ENCODE measurements around the gene IKZF2.

Gene IKZF2

GRCh38 chr2:213151437-213152064, at the start of gene IKZF2:
Gene IKZF2, minus strand, starts transcription at chr2:213151612. Its CDS starts 2,983 bp downstream, at chr2:213148629.
- DNase-seq: peak; percentile 95

GRCh38 chr2:213199871-213200270, 48.5 kb upstream of the IKZF2 start:
- no peak for DNase-seq

DNA sequence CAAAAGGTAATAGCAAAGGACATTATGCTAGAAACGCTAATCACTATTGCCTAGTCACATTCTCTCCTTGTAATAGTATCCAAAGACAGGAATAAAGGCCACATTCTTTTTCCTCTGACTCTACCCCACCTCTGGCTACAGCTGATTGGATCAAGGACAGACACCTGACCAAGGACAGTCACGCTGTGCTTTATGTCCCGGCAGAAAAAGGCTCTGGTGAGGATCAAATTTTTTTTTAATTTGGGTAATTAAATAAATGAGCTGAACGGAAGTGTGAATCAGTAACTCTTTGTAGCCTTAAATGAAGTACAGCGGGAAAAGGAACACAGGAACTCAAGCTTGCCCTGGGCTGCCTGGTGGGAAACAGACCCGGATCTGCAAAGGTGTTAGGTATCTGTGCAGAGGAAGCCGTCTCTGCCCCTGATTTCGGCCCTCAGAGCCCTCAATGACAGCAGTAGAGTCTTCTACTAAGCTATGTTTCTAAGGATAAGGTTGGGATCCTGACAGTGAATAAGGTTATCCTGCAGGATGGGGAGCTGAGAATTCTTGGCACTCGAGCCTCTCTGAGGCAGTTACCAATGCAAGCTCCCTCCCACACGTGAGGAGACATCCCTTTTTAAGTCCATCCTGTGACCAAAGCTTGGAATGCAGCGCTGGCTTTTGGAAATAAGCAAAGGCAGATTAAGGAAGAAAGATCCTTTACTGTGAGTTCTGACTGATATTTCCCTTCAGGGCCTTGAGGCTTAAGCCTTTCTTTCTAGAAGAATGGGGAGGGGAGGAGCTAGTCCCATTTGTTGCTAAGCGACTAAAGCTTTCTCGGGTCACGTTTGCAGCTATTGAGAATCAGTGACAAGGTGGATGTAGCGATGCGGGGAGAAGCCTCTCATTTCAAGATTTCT, 37.8 kb upstream of the IKZF2 start:
- DNase-seq: peak; percentile 79

GRCh38 chr2:213188533-213188867, 37.1 kb upstream of the IKZF2 start:
- DNase-seq: no peak

DNA sequence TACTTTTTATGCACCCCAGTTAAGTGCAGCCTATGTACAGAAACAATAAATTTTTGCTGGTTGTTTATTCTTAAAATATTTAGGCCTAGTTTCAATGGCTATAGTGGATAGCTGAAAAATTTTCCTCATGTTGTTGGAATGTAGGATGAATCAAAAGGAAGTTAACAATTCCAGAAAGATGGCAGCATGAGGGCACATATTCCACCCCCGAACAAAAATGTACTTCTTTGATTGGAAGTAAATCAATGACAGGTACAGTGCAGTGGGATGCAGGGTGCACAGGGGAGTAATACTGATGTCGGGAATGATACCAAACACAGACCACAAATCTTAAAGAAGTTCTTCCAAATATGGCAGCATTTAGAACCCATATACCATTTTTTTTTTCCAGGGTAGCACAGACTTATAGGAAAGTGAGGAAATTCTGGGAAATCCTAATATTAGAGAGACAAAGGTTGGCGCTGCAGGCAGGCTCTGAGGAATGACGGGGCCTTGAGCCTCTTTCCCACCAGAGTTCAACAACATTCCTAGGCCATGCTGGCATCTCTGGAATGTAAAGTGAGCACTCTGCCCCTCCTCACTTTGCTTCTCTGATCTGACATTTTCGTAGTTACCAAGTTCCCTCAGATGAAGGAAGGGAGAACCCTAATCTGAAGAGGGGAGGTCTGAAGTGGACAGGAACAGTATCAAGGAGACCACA, 36.6 kb upstream of the IKZF2 start:
- DNase-seq: peak; percentile 40

- DNase-seq: no peak
Measured at GRCh38 chr2:213187386-213187785, 36.0 kb upstream of the IKZF2 start.

GRCh38 chr2:213185147-213185822, 33.9 kb upstream of the IKZF2 start:
- DNase-seq: no peak

- DNase-seq: no peak
Measured at GRCh38 chr2:213181712-213182111, 30.3 kb upstream of the IKZF2 start.

DNA sequence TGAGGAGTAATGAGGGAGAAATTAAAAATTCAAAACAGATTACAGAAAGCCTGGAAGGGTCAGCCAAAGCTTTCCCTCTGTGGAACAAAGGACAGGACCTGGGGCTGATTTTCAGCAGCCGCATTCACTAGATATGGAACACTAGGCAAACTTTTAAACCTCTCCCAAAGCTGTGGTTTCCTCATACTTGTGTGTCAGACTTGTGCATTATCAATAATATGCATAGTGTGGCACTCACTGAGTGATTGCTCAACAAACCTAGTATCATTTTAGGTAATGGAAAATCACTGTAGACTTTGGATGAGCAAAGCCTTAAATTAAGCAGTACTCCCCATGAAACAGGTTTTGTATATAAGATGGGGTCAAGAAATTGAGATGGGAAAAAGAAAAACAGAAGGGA, 26.3 kb upstream of the IKZF2 start:
- DNase-seq: no peak

- DNase-seq: no peak
Measured at GRCh38 chr2:213175673-213176247, 24.3 kb upstream of the IKZF2 start.

GRCh38 chr2:213172641-213173040, 21.2 kb upstream of the IKZF2 start:
- DNase-seq: no peak

GRCh38 chr2:213171147-213171546, 19.7 kb upstream of the IKZF2 start:
- DNase-seq: no peak

DNA sequence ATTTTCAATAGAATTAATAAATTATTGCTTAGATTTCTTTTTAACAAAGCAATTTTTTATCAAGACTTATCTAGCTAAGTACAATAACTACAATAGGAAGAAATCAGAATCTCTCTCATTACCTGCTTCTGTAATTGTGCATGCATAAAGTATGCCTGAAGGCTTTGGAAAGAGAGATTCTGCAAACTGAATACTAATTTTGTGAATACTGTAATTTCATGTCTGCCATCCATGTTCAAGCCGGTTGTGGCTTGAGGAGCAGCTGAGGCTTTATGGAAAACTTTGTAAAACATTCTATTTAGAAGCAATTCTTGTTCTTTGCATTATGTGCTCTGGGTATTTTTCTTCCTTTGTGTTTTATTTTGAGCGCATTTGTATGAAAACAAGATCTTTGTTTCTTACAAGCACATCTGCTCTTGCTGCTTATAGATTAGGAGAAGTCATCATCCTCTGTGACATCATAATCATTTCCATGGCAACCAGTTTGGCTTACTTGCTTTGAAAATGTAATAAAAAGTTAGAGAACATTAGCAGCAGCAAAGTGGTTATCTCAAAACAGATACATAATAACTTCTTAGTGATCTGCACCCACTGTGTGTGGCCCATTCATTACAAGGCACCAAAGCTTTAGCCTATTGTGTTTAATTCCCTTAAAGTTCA, 16.0 kb upstream of the IKZF2 start:
- peak; percentile 28 for DNase-seq

DNA sequence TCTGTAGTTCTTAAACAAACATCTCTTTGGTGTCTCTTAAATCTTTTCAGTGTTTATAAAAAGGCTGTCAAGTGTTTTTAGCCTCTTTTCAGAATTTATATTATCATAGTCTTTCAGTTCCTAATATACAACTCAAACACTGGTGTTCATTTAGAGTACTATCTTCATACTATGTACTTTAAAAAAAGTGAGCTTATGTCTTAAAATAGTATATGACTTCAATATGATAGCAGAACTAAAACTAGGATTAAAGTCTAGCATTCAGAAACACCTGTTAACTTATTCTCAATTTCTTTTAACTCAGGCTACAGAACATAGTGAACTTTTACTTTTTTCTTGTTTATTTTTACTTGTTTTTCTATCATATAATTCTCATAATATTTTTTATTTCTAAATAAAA, 14.7 kb upstream of the IKZF2 start:
- no peak for DNase-seq

DNA sequence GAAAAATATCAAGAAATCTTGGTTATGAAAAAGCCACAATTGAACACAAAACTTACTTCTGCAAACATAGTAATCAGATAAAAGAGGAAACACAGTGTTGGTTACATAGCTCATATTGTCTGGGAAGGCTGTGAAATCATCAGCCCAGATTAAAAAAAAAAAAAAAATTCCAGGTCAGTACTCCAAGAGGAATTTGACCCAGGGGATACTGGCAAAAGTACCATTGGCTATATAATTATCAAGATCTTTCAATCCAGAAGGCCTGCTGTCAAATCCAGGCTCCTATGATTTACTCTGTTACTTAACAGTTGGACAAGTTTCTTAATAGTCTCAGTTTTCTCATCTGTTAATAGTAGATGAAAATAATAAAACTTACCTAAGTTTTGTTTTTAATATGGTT, 12.9 kb upstream of the IKZF2 start:
- no peak for DNase-seq

DNA sequence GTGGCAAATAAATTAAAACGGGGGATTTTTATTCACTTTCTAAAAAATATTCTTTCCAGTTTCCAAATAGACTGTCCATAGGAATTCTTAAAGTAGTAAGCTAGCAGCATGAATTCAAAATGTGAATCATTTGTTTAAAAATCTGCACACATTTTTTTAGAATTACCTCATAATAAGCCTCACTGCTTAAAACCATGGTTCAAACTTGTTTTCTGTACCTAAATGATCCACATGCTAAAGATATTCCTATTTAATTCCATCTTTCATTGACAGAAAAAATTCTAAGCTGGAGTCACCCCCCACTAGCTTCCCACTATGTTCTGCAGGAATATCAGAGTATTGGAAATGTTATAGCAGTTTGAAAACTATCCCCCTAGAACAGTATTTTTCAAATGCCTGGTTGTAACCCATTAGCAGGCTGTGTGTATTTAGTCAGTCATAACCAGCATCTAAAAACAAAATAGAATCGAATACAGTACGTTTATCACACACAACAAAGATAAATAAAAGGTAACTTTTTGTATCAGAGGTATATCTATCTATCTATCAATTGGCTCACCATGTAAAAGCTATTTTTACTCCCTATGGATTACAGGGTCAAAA, 11.2 kb upstream of the IKZF2 start:
- DNase-seq: no peak

DNA sequence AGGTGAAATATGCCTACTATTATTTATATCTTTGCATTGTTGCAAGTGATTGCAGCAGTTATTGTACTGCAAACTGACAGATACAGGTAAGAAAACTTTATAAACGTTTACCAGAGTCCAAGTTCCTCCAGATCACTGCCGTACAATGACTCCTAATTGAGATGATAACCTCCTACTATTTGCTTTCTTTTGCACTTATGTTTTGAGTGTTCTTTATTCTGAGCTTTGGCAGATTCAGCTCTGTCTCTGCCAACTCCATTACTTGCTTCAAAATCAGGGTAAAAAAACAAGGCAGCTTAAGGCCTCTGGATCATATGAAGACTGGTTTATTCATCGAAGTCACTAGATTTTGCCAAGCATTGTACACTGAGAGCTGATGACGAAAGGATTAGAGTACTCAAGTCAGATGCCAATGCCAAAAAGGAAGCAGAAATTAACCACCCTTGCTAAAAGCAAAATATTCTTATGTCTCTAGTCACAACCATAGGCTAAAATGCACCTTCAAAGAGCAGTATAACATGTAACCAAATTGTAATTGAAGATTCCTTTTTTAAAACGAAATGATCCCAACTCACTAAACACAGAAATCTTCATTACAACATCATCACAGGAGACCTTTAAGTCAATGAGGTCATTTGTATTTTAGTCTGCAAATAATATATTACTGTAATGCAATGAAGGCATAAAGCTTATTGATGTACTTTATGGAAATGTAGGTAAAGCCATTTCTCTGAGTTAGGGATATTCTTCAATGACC, 10.5 kb upstream of the IKZF2 start:
- DNase-seq: no peak

- no peak for DNase-seq
Measured at GRCh38 chr2:213159768-213160167, 8.4 kb upstream of the IKZF2 start.

DNA sequence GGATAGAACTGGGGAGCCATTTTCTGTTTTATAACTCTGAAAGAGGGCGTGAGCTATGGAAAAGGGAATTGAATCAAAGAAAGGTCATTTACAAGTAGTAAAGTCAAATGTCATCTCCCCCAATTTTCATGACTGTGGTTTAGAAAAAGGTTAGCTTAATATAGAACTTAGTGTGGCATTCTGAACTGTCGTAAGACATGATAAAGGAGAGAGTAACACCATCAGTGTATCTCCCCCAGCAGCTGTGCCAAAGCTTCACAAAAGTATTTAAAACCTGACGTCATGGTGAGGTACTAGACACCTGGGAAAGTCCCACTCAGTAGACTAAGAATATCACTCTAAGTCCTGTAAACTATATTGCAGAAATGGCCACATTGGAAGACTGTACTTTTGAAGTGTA, 5.8 kb upstream of the IKZF2 start:
- no peak for DNase-seq

GRCh38 chr2:213156717-213157116, 5.3 kb upstream of the IKZF2 start:
- DNase-seq: no peak

- no peak for DNase-seq
Measured at GRCh38 chr2:213152888-213153287, 1.5 kb upstream of the IKZF2 start.
